B cell (primary cell): ENCODE data around the gene KCNQ5.

Experiments
- EZH2 ChIP-seq: IDR thresholded peaks from 2 replicates; pipeline ENCODE4 v1.6.1; 2012; ENCODE audit warnings: borderline replicate concordance, low read depth, mild to moderate bottlenecking, moderate library complexity, low read length; ENCODE audit not compliant: insufficient read depth, poor library complexity, severe bottlenecking
- TF ChIP-seq, protein P1 (sequence below): fragments of 200-600 bp; IDR thresholded peaks from one replicate; pipeline ENCODE4 v1.8.0; 2022; ENCODE audit warnings: antibody characterized with exemption, mild to moderate bottlenecking

DNA sequence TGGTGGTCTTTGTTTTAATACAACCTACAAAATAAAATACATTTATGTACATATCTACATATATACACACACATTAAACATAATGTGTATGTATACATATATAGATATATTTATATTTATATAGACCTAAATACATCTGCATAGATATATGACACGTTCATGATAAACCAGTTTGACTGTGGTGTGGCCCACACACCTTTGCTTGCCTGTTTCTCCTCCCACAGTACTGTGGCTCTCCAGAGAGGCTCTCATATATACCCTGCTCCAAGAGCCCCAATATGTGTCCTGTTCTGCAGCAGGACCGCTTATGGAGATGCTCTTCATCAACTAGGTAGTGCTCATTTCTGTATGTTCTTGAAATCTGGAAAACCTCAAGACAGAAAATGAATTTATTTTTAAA, 207.0 kb downstream of the KCNQ5 start:
- TF ChIP-seq, protein P1, sequence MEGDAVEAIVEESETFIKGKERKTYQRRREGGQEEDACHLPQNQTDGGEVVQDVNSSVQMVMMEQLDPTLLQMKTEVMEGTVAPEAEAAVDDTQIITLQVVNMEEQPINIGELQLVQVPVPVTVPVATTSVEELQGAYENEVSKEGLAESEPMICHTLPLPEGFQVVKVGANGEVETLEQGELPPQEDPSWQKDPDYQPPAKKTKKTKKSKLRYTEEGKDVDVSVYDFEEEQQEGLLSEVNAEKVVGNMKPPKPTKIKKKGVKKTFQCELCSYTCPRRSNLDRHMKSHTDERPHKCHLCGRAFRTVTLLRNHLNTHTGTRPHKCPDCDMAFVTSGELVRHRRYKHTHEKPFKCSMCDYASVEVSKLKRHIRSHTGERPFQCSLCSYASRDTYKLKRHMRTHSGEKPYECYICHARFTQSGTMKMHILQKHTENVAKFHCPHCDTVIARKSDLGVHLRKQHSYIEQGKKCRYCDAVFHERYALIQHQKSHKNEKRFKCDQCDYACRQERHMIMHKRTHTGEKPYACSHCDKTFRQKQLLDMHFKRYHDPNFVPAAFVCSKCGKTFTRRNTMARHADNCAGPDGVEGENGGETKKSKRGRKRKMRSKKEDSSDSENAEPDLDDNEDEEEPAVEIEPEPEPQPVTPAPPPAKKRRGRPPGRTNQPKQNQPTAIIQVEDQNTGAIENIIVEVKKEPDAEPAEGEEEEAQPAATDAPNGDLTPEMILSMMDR, result no peak
- no peak for TF ChIP-seq EZH2
